WTC11 (cell line): ENCODE measurements around the gene INPPL1.

Experiments
- CBFB ChIP-seq: sonication (generic); formaldehyde crosslinking; IDR thresholded peaks from 2 replicates; pipeline ENCODE4 v1.8.1; 2022; ENCODE audit warnings: mild to moderate bottlenecking, low read depth, missing genetic modification reagents
- ESRRA ChIP-seq: sonication (generic); formaldehyde crosslinking; IDR thresholded peaks from 2 replicates; pipeline ENCODE4 v1.8.1; 2022; ENCODE audit warnings: mild to moderate bottlenecking, missing genetic modification reagents, borderline replicate concordance
- HMGXB4 ChIP-seq: sonication (generic); formaldehyde crosslinking; IDR thresholded peaks from 2 replicates; pipeline ENCODE4 v1.8.1; 2023; ENCODE audit warnings: mild to moderate bottlenecking, moderate library complexity, missing genetic modification reagents
- TEAD1 ChIP-seq: sonication (generic); formaldehyde crosslinking; IDR thresholded peaks from 2 replicates; pipeline ENCODE4 v1.8.0; 2022; ENCODE audit warnings: mild to moderate bottlenecking, missing genetic modification reagents
- USF1 ChIP-seq: sonication (generic); formaldehyde crosslinking; IDR thresholded peaks from 2 replicates; pipeline ENCODE4 v1.8.0; 2022; ENCODE audit warnings: mild to moderate bottlenecking, missing genetic modification reagents
- ZNF138 ChIP-seq: sonication (generic); formaldehyde crosslinking; conservative IDR thresholded peaks from 2 replicates; pipeline ENCODE4 v1.8.1; 2022; ENCODE audit warnings: mild to moderate bottlenecking, moderate library complexity, missing genetic modification reagents
- TF ChIP-seq, protein P1 (sequence below): fragments of 250-450 bp; sonication (Bioruptor Pico); IDR thresholded peaks from 2 replicates; pipeline ENCODE4 v1.9.0; 2021; ENCODE audit warnings: mild to moderate bottlenecking
- TF ChIP-seq, protein P2 (sequence below): fragments of 200-600 bp; IDR thresholded peaks from 2 replicates; pipeline ENCODE4 v1.8.0; 2022; ENCODE audit warnings: antibody characterized with exemption
- TF ChIP-seq, protein P3 (sequence below): sonication (generic); formaldehyde crosslinking; conservative IDR thresholded peaks from 2 replicates; pipeline ENCODE4 v1.8.1; 2023; ENCODE audit warnings: mild to moderate bottlenecking, low read depth, missing genetic modification reagents, moderate library complexity

GRCh38 chr11:72227316-72228228, 3.0 kb downstream of the INPPL1 start:
- TF ChIP-seq USF1 (CRISPR knock-in tag) = no peak
- TF ChIP-seq, protein P1, sequence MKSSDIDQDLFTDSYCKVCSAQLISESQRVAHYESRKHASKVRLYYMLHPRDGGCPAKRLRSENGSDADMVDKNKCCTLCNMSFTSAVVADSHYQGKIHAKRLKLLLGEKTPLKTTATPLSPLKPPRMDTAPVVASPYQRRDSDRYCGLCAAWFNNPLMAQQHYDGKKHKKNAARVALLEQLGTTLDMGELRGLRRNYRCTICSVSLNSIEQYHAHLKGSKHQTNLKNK (CRISPR knock-in tag) = no peak
- no peak for TF ChIP-seq CBFB (CRISPR knock-in tag)
- TF ChIP-seq, protein P2, sequence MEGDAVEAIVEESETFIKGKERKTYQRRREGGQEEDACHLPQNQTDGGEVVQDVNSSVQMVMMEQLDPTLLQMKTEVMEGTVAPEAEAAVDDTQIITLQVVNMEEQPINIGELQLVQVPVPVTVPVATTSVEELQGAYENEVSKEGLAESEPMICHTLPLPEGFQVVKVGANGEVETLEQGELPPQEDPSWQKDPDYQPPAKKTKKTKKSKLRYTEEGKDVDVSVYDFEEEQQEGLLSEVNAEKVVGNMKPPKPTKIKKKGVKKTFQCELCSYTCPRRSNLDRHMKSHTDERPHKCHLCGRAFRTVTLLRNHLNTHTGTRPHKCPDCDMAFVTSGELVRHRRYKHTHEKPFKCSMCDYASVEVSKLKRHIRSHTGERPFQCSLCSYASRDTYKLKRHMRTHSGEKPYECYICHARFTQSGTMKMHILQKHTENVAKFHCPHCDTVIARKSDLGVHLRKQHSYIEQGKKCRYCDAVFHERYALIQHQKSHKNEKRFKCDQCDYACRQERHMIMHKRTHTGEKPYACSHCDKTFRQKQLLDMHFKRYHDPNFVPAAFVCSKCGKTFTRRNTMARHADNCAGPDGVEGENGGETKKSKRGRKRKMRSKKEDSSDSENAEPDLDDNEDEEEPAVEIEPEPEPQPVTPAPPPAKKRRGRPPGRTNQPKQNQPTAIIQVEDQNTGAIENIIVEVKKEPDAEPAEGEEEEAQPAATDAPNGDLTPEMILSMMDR = no peak
- TF ChIP-seq ZNF138 (CRISPR knock-in tag) = no peak
- no peak for TF ChIP-seq ESRRA
- TF ChIP-seq, protein P3, sequence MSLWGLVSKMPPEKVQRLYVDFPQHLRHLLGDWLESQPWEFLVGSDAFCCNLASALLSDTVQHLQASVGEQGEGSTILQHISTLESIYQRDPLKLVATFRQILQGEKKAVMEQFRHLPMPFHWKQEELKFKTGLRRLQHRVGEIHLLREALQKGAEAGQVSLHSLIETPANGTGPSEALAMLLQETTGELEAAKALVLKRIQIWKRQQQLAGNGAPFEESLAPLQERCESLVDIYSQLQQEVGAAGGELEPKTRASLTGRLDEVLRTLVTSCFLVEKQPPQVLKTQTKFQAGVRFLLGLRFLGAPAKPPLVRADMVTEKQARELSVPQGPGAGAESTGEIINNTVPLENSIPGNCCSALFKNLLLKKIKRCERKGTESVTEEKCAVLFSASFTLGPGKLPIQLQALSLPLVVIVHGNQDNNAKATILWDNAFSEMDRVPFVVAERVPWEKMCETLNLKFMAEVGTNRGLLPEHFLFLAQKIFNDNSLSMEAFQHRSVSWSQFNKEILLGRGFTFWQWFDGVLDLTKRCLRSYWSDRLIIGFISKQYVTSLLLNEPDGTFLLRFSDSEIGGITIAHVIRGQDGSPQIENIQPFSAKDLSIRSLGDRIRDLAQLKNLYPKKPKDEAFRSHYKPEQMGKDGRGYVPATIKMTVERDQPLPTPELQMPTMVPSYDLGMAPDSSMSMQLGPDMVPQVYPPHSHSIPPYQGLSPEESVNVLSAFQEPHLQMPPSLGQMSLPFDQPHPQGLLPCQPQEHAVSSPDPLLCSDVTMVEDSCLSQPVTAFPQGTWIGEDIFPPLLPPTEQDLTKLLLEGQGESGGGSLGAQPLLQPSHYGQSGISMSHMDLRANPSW = no peak
- TF ChIP-seq HMGXB4 (CRISPR knock-in tag) = no peak
- TF ChIP-seq TEAD1 (CRISPR knock-in tag) = no peak
